WTC11 (cell line): Measurements from ENCODE around the gene SNX1. TPM values are rescaled to one million over a fixed set of nuclear protein-coding genes. Genes with fewer than 3 reads are reported as not detected.

Experiments used
- ATAC-seq: fragments of 200-7000 bp; cut with Tn5 transposase; 2 replicates; pipeline ENCODE4 v1.10.0; 2021; ENCODE audit warnings: mild to moderate bottlenecking, moderate library complexity
- CTCF ChIA-PET: fragments of 300-600 bp; sonication (Branson Sonifier 250); formaldehyde crosslinking; loops from one replicate; lab custom pipeline; 2021; ENCODE audit warnings: antibody characterized with exemption; lab: Charles Lee
- POLR2A ChIA-PET: fragments of 350-600 bp; sonication (Branson Sonifier 250); formaldehyde crosslinking; loops from one replicate; lab custom pipeline; 2021; ENCODE audit warnings: antibody characterized with exemption; lab: Charles Lee
- DNase-seq: peaks from one replicate; pipeline ENCODE4 v3.0.0; 2021; ENCODE audit warnings: low spot score
- H3K27ac Mint-ChIP-seq: 2 replicates; pipeline ENCODE4 v1.8.0; 2021; ENCODE audit warnings: mixed read lengths
- H3K27me3 Mint-ChIP-seq: 2 replicates; pipeline ENCODE4 v1.8.0; 2021; ENCODE audit warnings: low read depth, mild to moderate bottlenecking, moderate library complexity, mixed read lengths
- H3K36me3 Mint-ChIP-seq: 2 replicates; pipeline ENCODE4 v1.8.0; 2021; ENCODE audit warnings: mixed read lengths
- H3K4me1 Mint-ChIP-seq: 2 replicates; pipeline ENCODE4 v1.8.0; 2022; ENCODE audit warnings: mixed read lengths
- H3K4me3 Mint-ChIP-seq: 2 replicates; pipeline ENCODE4 v1.8.0; 2021; ENCODE audit warnings: mild to moderate bottlenecking, moderate library complexity, mixed read lengths
- H3K9me3 Mint-ChIP-seq: 2 replicates; pipeline ENCODE4 v1.8.0; 2021; ENCODE audit warnings: mixed read lengths
- ATF1 ChIP-seq: sonication (generic); formaldehyde crosslinking; IDR thresholded peaks from 2 replicates; pipeline ENCODE4 v1.8.1; 2023; ENCODE audit warnings: mild to moderate bottlenecking, moderate library complexity, missing genetic modification reagents
- ELF4 ChIP-seq: sonication (generic); formaldehyde crosslinking; IDR thresholded peaks from 2 replicates; pipeline ENCODE4 v1.8.1; 2022; ENCODE audit warnings: low read depth, mild to moderate bottlenecking, moderate library complexity, missing genetic modification reagents
- FOXJ3 ChIP-seq: sonication (generic); formaldehyde crosslinking; IDR thresholded peaks from 2 replicates; pipeline ENCODE4 v1.9.0; 2021; ENCODE audit warnings: missing genetic modification reagents, mild to moderate bottlenecking, borderline replicate concordance
- GABPB1 ChIP-seq: sonication (generic); formaldehyde crosslinking; IDR thresholded peaks from 2 replicates; pipeline ENCODE4 v1.8.1; 2023; ENCODE audit warnings: mild to moderate bottlenecking, missing genetic modification reagents
- MXD4 ChIP-seq: fragments of 250-450 bp; sonication (Bioruptor Pico); IDR thresholded peaks from 2 replicates; pipeline ENCODE4 v1.8.0; 2021; ENCODE audit warnings: mild to moderate bottlenecking, moderate library complexity, borderline replicate concordance
- MYBL2 ChIP-seq: sonication (generic); formaldehyde crosslinking; IDR thresholded peaks from 2 replicates; pipeline ENCODE4 v1.8.1; 2023; ENCODE audit warnings: mild to moderate bottlenecking, moderate library complexity, missing genetic modification reagents
- NR3C1 ChIP-seq: sonication (generic); formaldehyde crosslinking; conservative IDR thresholded peaks from 2 replicates; pipeline ENCODE4 v1.8.1; 2023; ENCODE audit warnings: low read depth, mild to moderate bottlenecking, missing genetic modification reagents
- PRRX2 ChIP-seq: fragments of 250-450 bp; sonication (Bioruptor Pico); IDR thresholded peaks from 2 replicates; pipeline ENCODE4 v1.8.0; 2021; ENCODE audit warnings: mild to moderate bottlenecking
- SMAD4 ChIP-seq: sonication (generic); formaldehyde crosslinking; IDR thresholded peaks from 2 replicates; pipeline ENCODE4 v1.8.0; 2022; ENCODE audit warnings: mild to moderate bottlenecking, missing genetic modification reagents
- ZNF121 ChIP-seq: sonication (generic); formaldehyde crosslinking; IDR thresholded peaks from 2 replicates; pipeline ENCODE4 v1.8.0; 2023; ENCODE audit warnings: missing genetic modification reagents
- ZNF232 ChIP-seq: sonication (generic); formaldehyde crosslinking; IDR thresholded peaks from 2 replicates; pipeline ENCODE4 v1.8.0; 2022; ENCODE audit warnings: mild to moderate bottlenecking, missing genetic modification reagents
- total RNA-seq: library from RNA; stranded (reverse); gene quantifications from 3 replicates; pipeline ENCODE4 v1.2.3, GENCODE V29; 2021
- TF ChIP-seq, protein P1 (sequence below): fragments of 200-600 bp; IDR thresholded peaks from 2 replicates; pipeline ENCODE4 v1.8.0; 2022; ENCODE audit warnings: antibody characterized with exemption
- TF ChIP-seq, protein P2 (sequence below): sonication (generic); formaldehyde crosslinking; IDR thresholded peaks from 2 replicates; pipeline ENCODE4 v1.8.1; 2023; ENCODE audit warnings: mild to moderate bottlenecking, missing genetic modification reagents, moderate library complexity
- TF ChIP-seq, protein P3 (sequence below): fragments of 250-450 bp; sonication (Bioruptor Pico); conservative IDR thresholded peaks from 2 replicates; pipeline ENCODE4 v1.9.0; 2021; ENCODE audit warnings: mild to moderate bottlenecking
- TF ChIP-seq, protein P4 (sequence below): sonication (generic); formaldehyde crosslinking; IDR thresholded peaks from 2 replicates; pipeline ENCODE4 v1.8.0; 2023; ENCODE audit warnings: mild to moderate bottlenecking, missing genetic modification reagents
- TF ChIP-seq, protein P5 (sequence below): sonication (generic); formaldehyde crosslinking; IDR thresholded peaks from 2 replicates; pipeline ENCODE4 v1.8.1; 2022; ENCODE audit warnings: low read depth, missing genetic modification reagents, borderline replicate concordance
- TF ChIP-seq, protein P6 (sequence below): sonication (generic); formaldehyde crosslinking; IDR thresholded peaks from 2 replicates; pipeline ENCODE4 v1.8.1; 2023; ENCODE audit warnings: mild to moderate bottlenecking, missing genetic modification reagents
- TF ChIP-seq, protein P7 (sequence below): sonication (generic); formaldehyde crosslinking; IDR thresholded peaks from 2 replicates; pipeline ENCODE4 v1.8.1; 2022; ENCODE audit warnings: mild to moderate bottlenecking, moderate library complexity, missing genetic modification reagents

Gene SNX1
- total RNA-seq, 1 experiment from 2014 or later = 65.7 TPM

DNA sequence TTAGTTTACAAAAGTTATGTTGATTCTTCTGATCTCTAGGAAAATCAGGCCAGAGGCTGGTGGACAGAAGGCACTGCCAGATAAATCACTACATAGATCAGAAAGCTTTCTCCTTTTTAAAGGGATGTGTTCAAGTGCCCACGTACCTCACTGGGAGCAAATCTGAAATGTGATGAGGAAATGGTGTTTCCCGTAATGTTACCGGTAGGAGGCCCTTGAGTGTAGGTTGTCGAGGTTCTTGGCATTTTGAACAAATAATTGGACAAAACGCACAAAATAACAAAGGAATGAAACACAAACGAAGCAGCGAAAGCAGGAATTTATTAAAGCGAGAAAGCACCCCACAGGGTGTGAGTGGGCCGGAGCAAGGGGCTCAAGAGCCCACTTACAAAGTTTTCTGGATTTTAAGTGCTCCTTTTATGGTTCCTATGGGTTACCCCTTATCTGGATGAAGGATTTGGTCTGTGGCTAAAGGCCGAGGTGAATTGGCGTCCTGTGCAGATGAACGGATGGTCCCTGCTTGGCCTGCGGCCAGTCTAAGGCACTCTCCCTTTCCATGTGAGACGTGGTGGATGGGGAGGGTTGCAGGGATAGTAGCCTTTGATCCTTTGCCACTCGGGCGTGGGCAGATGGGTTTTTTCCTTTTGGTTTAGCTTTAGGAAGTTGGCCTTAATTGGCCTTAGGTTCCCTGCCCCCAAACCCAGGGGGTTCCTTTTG is 1.0 kb downstream of the SNX1 start:
- Mint-ChIP-seq H3K36me3 (0 out of 2 replicates have a peak, but pooled peaks cover 2% of the 10 kb centered on the region), H3K27ac (peak overlapping the region; percentile 41; the same call in 1 of the 2 replicates), H3K9me3 (no peaks in the 10 kb centered on the region), H3K27me3 (no peaks in the 10 kb centered on the region), H3K4me1 (peaks cover 40% of the 10 kb centered on the region), H3K4me3 (peak overlapping the region; percentile 99)
- ChIA-PET POLR2A (interaction anchor here (0.5 kb wide), 1 partner anchor 337 kb away, joined by 3 read pairs; no protein-coding TSS in a partner anchor), CTCF (interaction anchor here (0.5 to 1.5 kb wide), 2 partner anchors 52 to 1066 kb away, joined by 3 to 4 read pairs; no protein-coding TSS in a partner anchor)
- DNase-seq (no peak), ATAC-seq (no peak)
- no peak for TF ChIP-seq FOXJ3 (CRISPR knock-in tag)
- TF ChIP-seq, protein P1, sequence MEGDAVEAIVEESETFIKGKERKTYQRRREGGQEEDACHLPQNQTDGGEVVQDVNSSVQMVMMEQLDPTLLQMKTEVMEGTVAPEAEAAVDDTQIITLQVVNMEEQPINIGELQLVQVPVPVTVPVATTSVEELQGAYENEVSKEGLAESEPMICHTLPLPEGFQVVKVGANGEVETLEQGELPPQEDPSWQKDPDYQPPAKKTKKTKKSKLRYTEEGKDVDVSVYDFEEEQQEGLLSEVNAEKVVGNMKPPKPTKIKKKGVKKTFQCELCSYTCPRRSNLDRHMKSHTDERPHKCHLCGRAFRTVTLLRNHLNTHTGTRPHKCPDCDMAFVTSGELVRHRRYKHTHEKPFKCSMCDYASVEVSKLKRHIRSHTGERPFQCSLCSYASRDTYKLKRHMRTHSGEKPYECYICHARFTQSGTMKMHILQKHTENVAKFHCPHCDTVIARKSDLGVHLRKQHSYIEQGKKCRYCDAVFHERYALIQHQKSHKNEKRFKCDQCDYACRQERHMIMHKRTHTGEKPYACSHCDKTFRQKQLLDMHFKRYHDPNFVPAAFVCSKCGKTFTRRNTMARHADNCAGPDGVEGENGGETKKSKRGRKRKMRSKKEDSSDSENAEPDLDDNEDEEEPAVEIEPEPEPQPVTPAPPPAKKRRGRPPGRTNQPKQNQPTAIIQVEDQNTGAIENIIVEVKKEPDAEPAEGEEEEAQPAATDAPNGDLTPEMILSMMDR = no peak
- TF ChIP-seq, protein P2, sequence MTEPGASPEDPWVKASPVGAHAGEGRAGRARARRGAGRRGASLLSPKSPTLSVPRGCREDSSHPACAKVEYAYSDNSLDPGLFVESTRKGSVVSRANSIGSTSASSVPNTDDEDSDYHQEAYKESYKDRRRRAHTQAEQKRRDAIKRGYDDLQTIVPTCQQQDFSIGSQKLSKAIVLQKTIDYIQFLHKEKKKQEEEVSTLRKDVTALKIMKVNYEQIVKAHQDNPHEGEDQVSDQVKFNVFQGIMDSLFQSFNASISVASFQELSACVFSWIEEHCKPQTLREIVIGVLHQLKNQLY = no peak
- TF ChIP-seq, protein P3, sequence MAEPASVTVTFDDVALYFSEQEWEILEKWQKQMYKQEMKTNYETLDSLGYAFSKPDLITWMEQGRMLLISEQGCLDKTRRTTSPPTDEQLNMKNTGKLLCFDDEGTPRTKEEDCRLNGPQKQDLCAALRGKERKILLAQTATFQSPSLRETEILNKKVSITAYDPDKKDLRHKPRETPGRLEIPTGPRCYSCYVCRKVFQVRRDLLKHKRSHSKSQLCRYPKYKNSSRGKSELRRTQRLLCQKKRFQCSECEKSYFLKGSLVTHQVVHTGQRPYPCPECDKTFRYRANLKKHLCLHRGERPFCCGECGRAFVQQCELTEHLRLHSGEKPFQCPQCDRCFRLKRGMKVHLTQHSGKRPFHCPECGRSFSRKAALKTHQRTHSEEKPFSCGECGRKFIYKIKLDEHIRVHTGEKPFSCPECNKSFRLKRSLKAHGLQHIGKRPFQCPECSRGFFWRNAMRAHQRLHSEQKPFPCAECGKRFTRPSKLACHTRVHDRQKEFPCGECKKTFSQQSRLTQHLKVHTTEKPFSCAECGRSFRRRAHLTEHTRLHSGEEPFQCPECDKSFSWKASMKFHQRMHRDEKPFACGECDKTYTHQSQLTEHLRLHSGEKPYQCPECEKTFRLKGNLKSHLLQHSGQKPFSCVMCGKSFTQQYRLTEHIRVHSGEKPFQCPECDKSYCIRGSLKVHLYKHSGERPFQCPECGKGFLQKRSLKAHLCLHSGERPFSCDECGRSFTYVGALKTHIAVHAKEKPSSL (CRISPR knock-in tag) = no peak
- no peak for TF ChIP-seq ATF1 (CRISPR knock-in tag)
- no peak for TF ChIP-seq ZNF232 (CRISPR knock-in tag)
- TF ChIP-seq ELF4 (CRISPR knock-in tag) = no peak
- TF ChIP-seq ZNF121 = no peak
- no peak for TF ChIP-seq PRRX2
- TF ChIP-seq MXD4 (CRISPR knock-in tag) = no peak
- TF ChIP-seq, protein P4, sequence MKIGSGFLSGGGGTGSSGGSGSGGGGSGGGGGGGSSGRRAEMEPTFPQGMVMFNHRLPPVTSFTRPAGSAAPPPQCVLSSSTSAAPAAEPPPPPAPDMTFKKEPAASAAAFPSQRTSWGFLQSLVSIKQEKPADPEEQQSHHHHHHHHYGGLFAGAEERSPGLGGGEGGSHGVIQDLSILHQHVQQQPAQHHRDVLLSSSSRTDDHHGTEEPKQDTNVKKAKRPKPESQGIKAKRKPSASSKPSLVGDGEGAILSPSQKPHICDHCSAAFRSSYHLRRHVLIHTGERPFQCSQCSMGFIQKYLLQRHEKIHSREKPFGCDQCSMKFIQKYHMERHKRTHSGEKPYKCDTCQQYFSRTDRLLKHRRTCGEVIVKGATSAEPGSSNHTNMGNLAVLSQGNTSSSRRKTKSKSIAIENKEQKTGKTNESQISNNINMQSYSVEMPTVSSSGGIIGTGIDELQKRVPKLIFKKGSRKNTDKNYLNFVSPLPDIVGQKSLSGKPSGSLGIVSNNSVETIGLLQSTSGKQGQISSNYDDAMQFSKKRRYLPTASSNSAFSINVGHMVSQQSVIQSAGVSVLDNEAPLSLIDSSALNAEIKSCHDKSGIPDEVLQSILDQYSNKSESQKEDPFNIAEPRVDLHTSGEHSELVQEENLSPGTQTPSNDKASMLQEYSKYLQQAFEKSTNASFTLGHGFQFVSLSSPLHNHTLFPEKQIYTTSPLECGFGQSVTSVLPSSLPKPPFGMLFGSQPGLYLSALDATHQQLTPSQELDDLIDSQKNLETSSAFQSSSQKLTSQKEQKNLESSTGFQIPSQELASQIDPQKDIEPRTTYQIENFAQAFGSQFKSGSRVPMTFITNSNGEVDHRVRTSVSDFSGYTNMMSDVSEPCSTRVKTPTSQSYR (CRISPR knock-in tag) = no peak
- no peak for TF ChIP-seq NR3C1 (CRISPR knock-in tag)
- no peak for TF ChIP-seq MYBL2
- TF ChIP-seq, protein P5, sequence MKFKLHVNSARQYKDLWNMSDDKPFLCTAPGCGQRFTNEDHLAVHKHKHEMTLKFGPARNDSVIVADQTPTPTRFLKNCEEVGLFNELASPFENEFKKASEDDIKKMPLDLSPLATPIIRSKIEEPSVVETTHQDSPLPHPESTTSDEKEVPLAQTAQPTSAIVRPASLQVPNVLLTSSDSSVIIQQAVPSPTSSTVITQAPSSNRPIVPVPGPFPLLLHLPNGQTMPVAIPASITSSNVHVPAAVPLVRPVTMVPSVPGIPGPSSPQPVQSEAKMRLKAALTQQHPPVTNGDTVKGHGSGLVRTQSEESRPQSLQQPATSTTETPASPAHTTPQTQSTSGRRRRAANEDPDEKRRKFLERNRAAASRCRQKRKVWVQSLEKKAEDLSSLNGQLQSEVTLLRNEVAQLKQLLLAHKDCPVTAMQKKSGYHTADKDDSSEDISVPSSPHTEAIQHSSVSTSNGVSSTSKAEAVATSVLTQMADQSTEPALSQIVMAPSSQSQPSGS (CRISPR knock-in tag) = no peak
- TF ChIP-seq, protein P6, sequence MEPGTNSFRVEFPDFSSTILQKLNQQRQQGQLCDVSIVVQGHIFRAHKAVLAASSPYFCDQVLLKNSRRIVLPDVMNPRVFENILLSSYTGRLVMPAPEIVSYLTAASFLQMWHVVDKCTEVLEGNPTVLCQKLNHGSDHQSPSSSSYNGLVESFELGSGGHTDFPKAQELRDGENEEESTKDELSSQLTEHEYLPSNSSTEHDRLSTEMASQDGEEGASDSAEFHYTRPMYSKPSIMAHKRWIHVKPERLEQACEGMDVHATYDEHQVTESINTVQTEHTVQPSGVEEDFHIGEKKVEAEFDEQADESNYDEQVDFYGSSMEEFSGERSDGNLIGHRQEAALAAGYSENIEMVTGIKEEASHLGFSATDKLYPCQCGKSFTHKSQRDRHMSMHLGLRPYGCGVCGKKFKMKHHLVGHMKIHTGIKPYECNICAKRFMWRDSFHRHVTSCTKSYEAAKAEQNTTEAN (CRISPR knock-in tag) = no peak
- TF ChIP-seq, protein P7, sequence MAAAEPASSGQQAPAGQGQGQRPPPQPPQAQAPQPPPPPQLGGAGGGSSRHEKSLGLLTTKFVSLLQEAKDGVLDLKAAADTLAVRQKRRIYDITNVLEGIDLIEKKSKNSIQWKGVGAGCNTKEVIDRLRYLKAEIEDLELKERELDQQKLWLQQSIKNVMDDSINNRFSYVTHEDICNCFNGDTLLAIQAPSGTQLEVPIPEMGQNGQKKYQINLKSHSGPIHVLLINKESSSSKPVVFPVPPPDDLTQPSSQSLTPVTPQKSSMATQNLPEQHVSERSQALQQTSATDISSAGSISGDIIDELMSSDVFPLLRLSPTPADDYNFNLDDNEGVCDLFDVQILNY (CRISPR knock-in tag) = no peak
- TF ChIP-seq GABPB1 (CRISPR knock-in tag) = no peak
- no peak for TF ChIP-seq SMAD4 (CRISPR knock-in tag)
